ENCODE data around the gene PTCHD4. TPM values are rescaled to one million over a fixed set of nuclear protein-coding genes. Genes with fewer than 3 reads are reported as not detected.
"Not testable (repeated sequence)": the region's sequence is repeated elsewhere in the genome, so short reads cannot be mapped to it uniquely, and the experiment has no call there.

The PTCHD4 gene
- total and polyA plus RNA-seq, 2 of the 13 experiments (the other 11 are each of a cell fraction or from before 2014, with no cell fraction given), result 28.4 to 32.9 TPM

GRCh38 chr6:48102476-48103195, 8.4 kb downstream of the PTCHD4 start (continued):
- TF ChIP-seq MTERF4 (CRISPR knock-in tag; IDR thresholded peaks at IDR 0.05) (0 out of 2 replicates have a peak, but pooled peaks have one; percentile 76), FOXP4 (CRISPR knock-in tag; IDR thresholded peaks at IDR 0.05) (peak; percentile 88), SMAD3 (CRISPR knock-in tag; IDR thresholded peaks at IDR 0.05) (peak; percentile 79), KDM2A (CRISPR knock-in tag; IDR thresholded peaks at IDR 0.05; ENCODE audit: borderline replicate concordance, low read depth) (0 out of 2 replicates have a peak, but pooled peaks have one; percentile 48), LCORL (CRISPR knock-in tag; IDR thresholded peaks at IDR 0.05) (peak; percentile 82), ZNF580 (CRISPR knock-in tag; IDR thresholded peaks at IDR 0.05; ENCODE audit: borderline replicate concordance, low read depth) (peak; percentile 79; the same call in 1 of the 2 replicates), THAP11 (CRISPR knock-in tag; IDR thresholded peaks at IDR 0.05) (peak; percentile 55; the same call in 1 of the 2 replicates), ELF1 (CRISPR knock-in tag; IDR thresholded peaks at IDR 0.05) (peak; percentile 59), ZFX (CRISPR knock-in tag; IDR thresholded peaks at IDR 0.05; ENCODE audit: low read depth) (peak; percentile 52; the same call in 1 of the 2 replicates), DR1 (CRISPR knock-in tag; IDR thresholded peaks at IDR 0.05) (0 out of 2 replicates have a peak, but pooled peaks have one; percentile 33), HDAC2 (CRISPR knock-in tag; IDR thresholded peaks at IDR 0.05) (peak; percentile 69), TP53 (CRISPR knock-in tag; conservative IDR thresholded peaks at IDR 0.05) (0 out of 2 replicates have a peak, but pooled peaks have one; percentile 40), ZSCAN31 (CRISPR knock-in tag; IDR thresholded peaks at IDR 0.05; ENCODE audit: low read depth) (peak; percentile 23; the same call in 1 of the 2 replicates), HMGXB4 (CRISPR knock-in tag; IDR thresholded peaks at IDR 0.05; ENCODE audit: borderline replicate concordance in 1 of 2, low read depth in 1 of 2) (peak; percentile 47 to 62; a peak in 1 of 4 replicates), ZSCAN25 (CRISPR knock-in tag; IDR thresholded peaks at IDR 0.05) (peak; percentile 75; the same call in 1 of the 2 replicates), ZNF230 (CRISPR knock-in tag; IDR thresholded peaks at IDR 0.05) (peak; percentile 78; the same call in 1 of the 2 replicates), MYC (CRISPR knock-in tag; IDR thresholded peaks at IDR 0.05; ENCODE audit: borderline replicate concordance) (peak; percentile 49; the same call in 1 of the 2 replicates), ZBTB39 (CRISPR knock-in tag; IDR thresholded peaks at IDR 0.05) (peak; percentile 24; the same call in 1 of the 2 replicates), HOXA3 (CRISPR knock-in tag; IDR thresholded peaks at IDR 0.05) (peak; percentile 79), ZNF788 (CRISPR knock-in tag; IDR thresholded peaks at IDR 0.05; ENCODE audit: borderline replicate concordance) (peak; percentile 64; the same call in 1 of the 2 replicates)
- TF ChIP-seq LCORL (IDR thresholded peaks at IDR 0.05), result not testable (repeated sequence)

Measured in HepG2 (cell line).